Prostate gland (tissue), 2 donors: Measurements from ENCODE around the gene CSHL1.
"Not testable (repeated sequence)": the region's sequence is repeated elsewhere in the genome, so short reads cannot be mapped to it uniquely, and the experiment has no call there.

Experiments used
- POLR2AphosphoS5 ChIP-seq: sonication (generic); formaldehyde crosslinking; IDR thresholded peaks from one replicate; pipeline ENCODE4 v1.6.1; 2017; ENCODE audit warnings: antibody characterized with exemption
- TF ChIP-seq, protein P1 (sequence below), 4 experiments: fragments of 200-600 bp in 2 of 4; fragments of 450-650 bp in 2 of 4; sonication (generic) in 2 of 4; IDR thresholded peaks; 1 replicate in 3 of 4; 2 replicates in 1 of 4; pipeline ENCODE4 v1.5.1; 2016 to 2019; ENCODE audit warnings: antibody characterized with exemption in 4 of 4, mild to moderate bottlenecking in 2 of 4, moderate library complexity in 2 of 4

DNA sequence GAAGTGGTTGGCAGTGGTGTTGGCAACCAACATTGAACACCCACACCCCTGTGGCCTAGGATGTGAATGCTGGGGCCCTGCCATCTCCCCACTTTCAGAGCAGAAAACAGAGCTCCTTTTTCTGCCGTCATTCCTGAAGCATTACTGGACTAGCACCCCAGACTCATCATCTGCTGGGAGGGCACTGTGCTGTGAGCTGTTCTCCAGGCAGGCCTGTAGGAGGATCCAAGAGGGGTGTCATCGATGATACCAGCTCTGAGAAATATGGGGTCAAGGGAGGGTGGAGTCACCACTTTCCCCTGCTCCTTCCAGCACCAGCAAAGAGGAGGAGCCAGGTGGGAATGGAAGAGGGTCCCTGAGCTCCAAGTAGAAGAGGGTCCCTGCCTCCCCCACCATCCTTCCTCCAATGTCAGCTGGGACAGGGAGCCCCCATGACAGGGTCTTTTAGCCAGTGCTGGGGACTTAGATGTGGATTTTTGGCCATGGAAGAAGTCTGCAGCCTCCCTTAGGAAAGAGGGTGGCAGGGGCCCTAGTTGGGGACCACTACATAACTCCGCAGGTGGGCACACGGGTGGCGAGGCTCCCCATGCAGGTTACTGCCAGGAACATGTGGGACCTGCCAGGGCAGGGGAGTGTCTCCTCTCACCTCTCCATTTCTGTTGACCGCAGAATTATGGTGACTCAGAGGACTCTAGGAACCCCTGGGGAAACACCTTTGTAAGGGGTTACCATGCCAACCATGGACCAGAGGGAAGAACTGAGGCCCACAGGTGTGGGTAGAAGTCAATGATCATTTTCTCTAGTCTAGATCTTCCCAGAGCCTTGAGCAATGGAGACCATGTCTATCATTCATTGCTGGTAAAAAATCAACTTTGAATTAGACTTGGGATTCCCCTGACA lies 11.9 kb downstream of the CSHL1 start:
- TF ChIP-seq, protein P1, sequence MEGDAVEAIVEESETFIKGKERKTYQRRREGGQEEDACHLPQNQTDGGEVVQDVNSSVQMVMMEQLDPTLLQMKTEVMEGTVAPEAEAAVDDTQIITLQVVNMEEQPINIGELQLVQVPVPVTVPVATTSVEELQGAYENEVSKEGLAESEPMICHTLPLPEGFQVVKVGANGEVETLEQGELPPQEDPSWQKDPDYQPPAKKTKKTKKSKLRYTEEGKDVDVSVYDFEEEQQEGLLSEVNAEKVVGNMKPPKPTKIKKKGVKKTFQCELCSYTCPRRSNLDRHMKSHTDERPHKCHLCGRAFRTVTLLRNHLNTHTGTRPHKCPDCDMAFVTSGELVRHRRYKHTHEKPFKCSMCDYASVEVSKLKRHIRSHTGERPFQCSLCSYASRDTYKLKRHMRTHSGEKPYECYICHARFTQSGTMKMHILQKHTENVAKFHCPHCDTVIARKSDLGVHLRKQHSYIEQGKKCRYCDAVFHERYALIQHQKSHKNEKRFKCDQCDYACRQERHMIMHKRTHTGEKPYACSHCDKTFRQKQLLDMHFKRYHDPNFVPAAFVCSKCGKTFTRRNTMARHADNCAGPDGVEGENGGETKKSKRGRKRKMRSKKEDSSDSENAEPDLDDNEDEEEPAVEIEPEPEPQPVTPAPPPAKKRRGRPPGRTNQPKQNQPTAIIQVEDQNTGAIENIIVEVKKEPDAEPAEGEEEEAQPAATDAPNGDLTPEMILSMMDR (IDR thresholded peaks at IDR 0.05): not testable (repeated sequence)
- TF ChIP-seq POLR2AphosphoS5: not testable (repeated sequence)
